Lower leg skin (tissue), 3 donors: ENCODE measurements around the gene LDLRAP1.

ENCODE experiments used
- POLR2A ChIP-seq, 2 donors: fragments of 450-650 bp; IDR thresholded peaks; one replicate each; pipeline ENCODE4 v1.6.1; 2016 to 2017; ENCODE audit warnings: antibody characterized with exemption in 2 of 2, mild to moderate bottlenecking in 1 of 2, moderate library complexity in 1 of 2
- TF ChIP-seq, protein P1 (sequence below), 3 donors: fragments of 450-650 bp; IDR thresholded peaks; one replicate each; pipeline ENCODE4 v1.5.1; 2016; ENCODE audit warnings: antibody characterized with exemption in 3 of 3, mild to moderate bottlenecking in 3 of 3, moderate library complexity in 2 of 3

DNA sequence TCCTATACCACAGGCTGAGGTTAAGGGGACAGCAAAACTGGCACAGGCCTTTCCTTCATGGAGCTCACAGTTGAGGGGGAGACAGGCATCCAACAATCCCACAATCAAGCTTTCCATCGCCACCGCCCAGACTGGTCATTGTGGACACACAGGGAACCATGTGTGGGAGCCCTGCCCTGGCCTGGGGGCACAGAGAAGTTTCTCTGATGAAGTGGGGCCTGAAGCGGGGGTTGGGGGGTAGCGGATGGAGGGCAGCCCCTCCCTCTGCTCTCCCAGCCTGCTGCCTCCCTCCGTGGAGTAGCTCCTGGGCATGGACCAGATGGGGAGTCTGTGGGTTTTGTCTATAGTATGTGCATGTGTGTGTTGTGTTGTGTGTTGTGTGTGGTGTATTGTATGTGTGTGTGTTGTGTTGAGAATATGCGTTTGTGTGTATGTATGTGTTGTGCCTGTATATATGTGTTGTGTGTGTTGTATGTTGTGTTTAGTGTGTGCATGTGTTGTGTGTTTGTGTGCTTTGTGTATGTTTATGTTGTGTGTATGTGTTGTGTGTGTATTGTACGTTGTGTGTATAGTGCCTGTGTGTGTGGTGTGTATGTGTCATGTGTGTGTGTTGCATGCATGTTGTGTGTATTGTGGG is 14.4 kb upstream of the LDLRAP1 start:
- no peak for TF ChIP-seq POLR2A (IDR thresholded peaks at IDR 0.05)
- TF ChIP-seq, protein P1, sequence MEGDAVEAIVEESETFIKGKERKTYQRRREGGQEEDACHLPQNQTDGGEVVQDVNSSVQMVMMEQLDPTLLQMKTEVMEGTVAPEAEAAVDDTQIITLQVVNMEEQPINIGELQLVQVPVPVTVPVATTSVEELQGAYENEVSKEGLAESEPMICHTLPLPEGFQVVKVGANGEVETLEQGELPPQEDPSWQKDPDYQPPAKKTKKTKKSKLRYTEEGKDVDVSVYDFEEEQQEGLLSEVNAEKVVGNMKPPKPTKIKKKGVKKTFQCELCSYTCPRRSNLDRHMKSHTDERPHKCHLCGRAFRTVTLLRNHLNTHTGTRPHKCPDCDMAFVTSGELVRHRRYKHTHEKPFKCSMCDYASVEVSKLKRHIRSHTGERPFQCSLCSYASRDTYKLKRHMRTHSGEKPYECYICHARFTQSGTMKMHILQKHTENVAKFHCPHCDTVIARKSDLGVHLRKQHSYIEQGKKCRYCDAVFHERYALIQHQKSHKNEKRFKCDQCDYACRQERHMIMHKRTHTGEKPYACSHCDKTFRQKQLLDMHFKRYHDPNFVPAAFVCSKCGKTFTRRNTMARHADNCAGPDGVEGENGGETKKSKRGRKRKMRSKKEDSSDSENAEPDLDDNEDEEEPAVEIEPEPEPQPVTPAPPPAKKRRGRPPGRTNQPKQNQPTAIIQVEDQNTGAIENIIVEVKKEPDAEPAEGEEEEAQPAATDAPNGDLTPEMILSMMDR (IDR thresholded peaks at IDR 0.05): no peak
